GM18873 (cell line): Measurements from ENCODE around the gene PCDHB12.
"Not testable (repeated sequence)": the region's sequence is repeated elsewhere in the genome, so short reads cannot be mapped to it uniquely, and the experiment has no call there.

Experiments
- ATAC-seq: cut with Tn5 transposase; IDR thresholded peaks from one replicate; pipeline ENCODE4 v1.9.1; 2021; ENCODE audit warnings: mild to moderate bottlenecking, moderate library complexity, moderate number of reproducible peaks; ENCODE audit not compliant: unreplicated experiment, low FRiP score

PCDHB12 gene

GRCh38 chr5:141208478-141208877 is at the start of gene PCDHB12:
Gene PCDHB12, plus strand, starts transcription at chr5:141208719. Its CDS starts 189 bp downstream, at chr5:141208908.
- ATAC-seq: no peak

- no peak for ATAC-seq
Observed at GRCh38 chr5:141172381-141173204, 35.9 kb upstream of the PCDHB12 start, which contains the start of gene PCDHB7. Gene PCDHB7, plus strand, starts transcription at chr5:141172644. Its CDS starts 192 bp downstream, at chr5:141172836.

GRCh38 chr5:141174291-141175104 is 34.0 kb upstream of the PCDHB12 start:
- ATAC-seq: not testable (repeated sequence)

- no peak for ATAC-seq
Observed at GRCh38 chr5:141175933-141176332, 32.6 kb upstream of the PCDHB12 start.

- not testable (repeated sequence) for ATAC-seq
Observed at GRCh38 chr5:141177577-141178191, 30.8 kb upstream of the PCDHB12 start, which contains the start of gene PCDHB8. Gene PCDHB8, plus strand, starts transcription at chr5:141177790. Its CDS starts 245 bp downstream, at chr5:141178035.

GRCh38 chr5:141179371-141179770 is 29.1 kb upstream of the PCDHB12 start:
- ATAC-seq: not testable (repeated sequence)

GRCh38 chr5:141179876-141180275 is 28.6 kb upstream of the PCDHB12 start:
- not testable (repeated sequence) for ATAC-seq

GRCh38 chr5:141180313-141180712 is 28.2 kb upstream of the PCDHB12 start:
- no peak for ATAC-seq

GRCh38 chr5:141182248-141182647 is 26.3 kb upstream of the PCDHB12 start, which contains the start of gene PCDHB16:
Gene PCDHB16, plus strand, starts transcription at chr5:141182387. Its CDS starts 173 bp downstream, at chr5:141182560.
- ATAC-seq: no peak

GRCh38 chr5:141184117-141184855 is 24.2 kb upstream of the PCDHB12 start:
- not testable (repeated sequence) for ATAC-seq

- ATAC-seq: no peak
Observed at GRCh38 chr5:141186897-141187512, 21.5 kb upstream of the PCDHB12 start, which contains the start of gene PCDHB9. Gene PCDHB9, plus strand, starts transcription at chr5:141187161. Its CDS starts 158 bp downstream, at chr5:141187319.

GRCh38 chr5:141188682-141189081 is 19.8 kb upstream of the PCDHB12 start:
- not testable (repeated sequence) for ATAC-seq

GRCh38 chr5:141189131-141189530 is 19.4 kb upstream of the PCDHB12 start:
- ATAC-seq: not testable (repeated sequence)

GRCh38 chr5:141192110-141192725 is 16.3 kb upstream of the PCDHB12 start, which contains the start of gene PCDHB10:
Gene PCDHB10, plus strand, starts transcription at chr5:141192353. Its CDS starts 200 bp downstream, at chr5:141192553.
- ATAC-seq: no peak

GRCh38 chr5:141194332-141194731 is 14.2 kb upstream of the PCDHB12 start:
- not testable (repeated sequence) for ATAC-seq

GRCh38 chr5:141196363-141196762 is 12.2 kb upstream of the PCDHB12 start:
- no peak for ATAC-seq

- ATAC-seq: no peak
Observed at GRCh38 chr5:141199359-141200235, 8.9 kb upstream of the PCDHB12 start, which contains the start of gene PCDHB11. Gene PCDHB11, plus strand, starts transcription at chr5:141199627. Its CDS starts 148 bp downstream, at chr5:141199775.

GRCh38 chr5:141201126-141201525 is 7.4 kb upstream of the PCDHB12 start:
- not testable (repeated sequence) for ATAC-seq
